Measurements from ENCODE around the gene PTCD3.

Gene PTCD3

DNA sequence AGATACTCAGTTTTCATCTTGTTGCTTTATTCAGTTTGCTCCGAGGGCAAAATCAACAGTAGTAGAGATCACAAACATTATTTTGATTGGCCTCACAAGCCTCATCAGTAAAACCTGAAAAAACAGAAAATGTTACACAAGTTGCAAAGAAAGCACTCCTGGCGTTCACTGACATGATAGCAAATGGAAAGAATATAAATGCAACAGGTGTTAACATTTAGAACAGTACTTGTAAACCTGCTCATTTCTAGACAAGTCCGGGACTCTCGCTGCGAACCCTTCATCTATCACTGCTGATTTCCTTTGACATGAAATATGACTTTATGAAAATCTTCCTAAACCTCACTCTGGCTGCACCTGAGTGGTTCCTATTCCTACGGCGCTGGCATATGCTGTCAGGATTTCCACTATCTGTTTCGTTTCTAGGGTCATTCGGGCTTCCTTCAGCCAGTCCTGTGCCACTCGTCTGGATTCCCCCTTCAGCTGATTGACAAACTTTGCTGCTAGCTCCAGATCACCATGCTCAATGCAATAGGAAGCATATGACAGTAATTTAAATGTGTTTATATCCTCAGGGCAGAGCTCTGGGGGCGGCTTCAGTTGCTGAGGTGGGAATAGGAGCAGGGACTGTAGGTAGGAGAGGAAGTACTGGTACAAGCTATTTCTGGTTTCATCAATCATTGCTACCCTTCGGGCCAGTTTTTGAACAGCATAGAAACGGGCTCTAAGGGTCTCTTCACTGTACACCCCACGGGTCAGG, 38.1 kb downstream of the PTCD3 start:
- DNase-seq (ENCODE audit: low read depth): no peak

DNA sequence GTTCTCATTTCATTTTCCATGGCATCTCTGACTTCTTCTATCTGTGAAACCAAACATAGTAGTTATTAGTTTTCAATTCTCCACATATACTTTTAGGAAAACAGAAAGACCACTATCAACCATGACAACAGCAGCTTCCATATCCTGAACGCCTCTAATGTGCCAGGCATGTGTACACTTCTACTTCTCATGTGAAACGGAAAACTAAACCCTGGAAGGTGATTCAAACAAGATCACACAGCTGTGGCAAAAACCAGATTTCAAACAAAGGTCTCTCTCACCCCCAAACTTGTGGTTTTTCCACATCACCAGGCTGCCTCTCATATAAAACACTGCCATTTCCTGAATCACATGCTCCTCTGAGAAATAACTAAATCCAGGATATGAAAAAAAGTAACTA, 41.8 kb downstream of the PTCD3 start:
- no peak for DNase-seq (ENCODE audit: low read depth)

DNA sequence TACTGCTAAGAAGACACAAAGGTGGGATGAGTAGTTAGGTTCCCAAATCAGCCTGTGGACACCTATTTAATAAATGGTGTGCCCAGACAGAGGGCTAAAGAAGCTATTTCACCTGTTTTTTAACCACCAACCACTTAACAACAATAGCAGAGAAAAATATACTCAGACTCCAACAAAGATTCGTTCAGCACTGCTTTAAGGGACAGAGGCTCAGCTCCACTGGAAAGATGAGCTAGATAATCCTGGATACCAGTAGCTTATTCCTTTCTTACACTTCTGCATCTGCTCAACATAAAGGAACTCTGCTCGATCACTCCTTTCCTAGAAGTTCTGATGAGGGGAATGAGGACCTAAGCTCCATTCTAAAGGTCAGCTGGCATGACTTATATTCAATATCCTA, 44.5 kb downstream of the PTCD3 start:
- no peak for DNase-seq (ENCODE audit: low read depth)

DNA sequence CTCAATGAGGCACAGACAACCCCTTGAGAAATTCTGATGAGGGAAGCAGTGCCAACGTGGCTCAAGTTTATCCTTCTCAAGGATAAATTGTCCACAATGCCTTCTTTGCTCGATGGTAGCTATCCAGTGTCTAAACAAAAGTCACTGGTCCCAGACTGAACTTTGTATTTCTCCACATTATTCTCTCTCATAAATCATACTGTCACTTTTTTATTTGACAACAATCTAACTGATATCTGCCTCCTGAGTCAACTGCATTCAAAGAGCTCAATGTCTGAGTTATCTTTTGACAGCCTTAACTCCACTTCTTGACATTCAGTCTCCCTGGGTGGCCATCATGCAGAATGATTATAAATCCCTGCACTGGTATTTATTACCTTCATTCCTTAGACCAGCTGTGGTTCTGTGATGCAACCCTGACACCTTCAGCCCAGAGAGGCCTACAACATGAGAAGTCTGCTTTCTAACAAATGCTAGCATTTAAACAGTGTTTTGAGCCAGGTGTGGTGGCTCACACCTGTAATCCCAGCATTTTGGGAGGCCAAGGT, 51.0 kb downstream of the PTCD3 start:
- DNase-seq (ENCODE audit: low read depth): no peak

DNA sequence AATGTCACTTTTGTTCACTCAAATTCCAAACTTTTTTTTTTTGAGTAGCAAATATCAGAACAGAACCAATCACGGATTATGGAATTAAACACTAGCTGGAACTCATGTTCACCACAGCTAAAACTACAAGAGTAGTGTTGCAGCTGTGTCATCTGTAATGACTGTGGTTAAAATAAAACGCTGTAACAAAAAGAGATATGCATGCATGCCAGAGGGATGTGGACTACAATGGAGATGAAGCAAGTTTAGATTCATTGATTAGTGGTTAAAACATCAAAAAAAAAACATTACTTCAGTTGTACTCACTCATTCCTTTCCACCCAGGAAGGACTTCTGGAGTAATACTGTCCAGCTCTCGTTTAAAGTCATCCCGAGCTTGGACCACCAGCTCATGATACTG, 52.3 kb downstream of the PTCD3 start:
- no peak for DNase-seq (ENCODE audit: low read depth)

DNA sequence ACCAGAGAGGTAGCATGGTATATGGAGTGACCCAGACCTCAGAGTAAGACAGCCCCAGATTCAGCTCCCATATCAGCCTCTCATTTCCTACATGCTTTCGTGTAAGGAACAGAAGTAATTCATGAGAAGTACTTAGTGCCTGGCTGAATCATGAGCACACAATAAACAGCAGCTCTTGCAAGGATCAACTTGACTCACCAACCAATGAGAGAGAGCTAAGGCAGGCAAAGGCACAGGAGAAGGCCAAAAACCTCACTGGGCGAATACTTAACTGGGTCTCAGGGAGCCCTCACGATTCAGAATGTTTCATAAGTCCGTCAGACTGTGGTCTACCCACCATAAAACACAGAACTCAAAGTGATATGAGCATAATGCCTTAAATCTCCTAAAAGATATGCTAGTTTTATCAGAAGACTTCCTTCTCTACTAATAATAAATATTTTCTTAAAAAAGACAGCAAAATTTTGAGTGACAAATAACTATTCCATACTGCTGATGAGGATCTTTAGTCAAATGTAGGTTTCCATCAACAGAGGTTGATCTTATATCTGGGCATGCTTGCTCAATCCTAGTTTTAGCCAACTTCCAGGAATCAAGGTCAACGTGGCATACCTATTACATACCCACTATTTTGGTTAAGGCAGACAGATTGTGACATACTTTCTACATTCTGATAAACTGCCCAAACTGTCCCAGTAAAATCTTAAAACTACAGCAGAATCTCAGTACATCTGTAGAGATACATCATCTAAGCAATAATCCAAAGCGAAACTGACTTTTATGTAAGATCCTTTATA, 54.3 kb downstream of the PTCD3 start:
- no peak for DNase-seq (ENCODE audit: low read depth)

DNA sequence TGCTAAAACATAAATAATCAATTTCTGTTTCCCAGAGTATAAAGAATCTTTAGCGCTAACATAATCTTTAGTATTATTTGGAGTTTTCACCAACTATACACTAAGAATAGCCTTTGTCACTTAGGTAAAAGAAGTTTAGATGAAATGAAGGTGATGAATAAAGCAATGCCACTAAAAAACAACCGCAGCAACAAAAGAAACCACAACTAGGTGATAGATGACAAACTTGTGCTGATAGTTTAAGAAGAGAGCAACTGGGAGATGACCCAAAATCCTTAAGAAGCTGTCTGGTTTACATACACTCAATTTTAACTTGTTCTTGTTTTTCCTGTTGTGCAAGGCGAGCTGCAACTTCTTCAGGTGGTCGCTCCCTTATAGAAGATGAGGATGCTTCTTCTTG, 64.4 kb downstream of the PTCD3 start:
- no peak for DNase-seq (ENCODE audit: low read depth)

DNA sequence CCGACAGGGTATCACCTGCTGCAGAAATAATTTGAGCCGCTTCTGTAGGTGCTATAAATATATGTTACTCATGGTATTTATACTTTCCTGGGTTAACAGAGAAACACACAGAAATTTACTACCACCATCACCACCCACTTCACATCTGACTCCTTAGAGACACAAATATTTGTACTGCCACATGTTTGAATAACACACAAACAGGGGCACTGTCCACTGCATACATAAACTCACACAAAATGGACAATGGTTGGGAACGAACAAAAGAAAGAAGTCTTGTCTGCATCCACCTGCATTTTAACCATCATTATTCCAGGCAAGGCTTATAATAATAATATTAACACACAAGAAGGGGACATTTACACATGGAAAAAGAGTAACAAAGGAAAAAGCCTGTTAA, 65.3 kb downstream of the PTCD3 start:
- no peak for DNase-seq (ENCODE audit: low read depth)

DNA sequence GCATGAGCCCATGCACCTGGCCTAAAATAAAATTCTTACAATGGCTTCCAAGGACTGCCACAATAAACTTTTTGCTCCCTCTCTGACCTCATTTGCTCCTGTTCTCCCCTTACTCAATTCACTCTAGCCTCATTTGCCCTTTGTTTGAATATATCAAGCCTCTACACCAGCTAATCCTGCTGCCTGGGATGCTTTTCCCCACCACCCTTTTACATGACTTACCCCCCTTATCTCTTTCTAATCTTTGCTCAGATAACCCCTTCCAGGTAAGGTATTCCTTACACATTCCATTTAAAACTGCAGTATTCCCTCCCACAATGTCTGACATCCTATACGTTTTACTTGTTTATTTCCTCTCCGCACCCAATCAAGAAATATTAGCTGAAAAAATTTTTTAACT, 66.6 kb downstream of the PTCD3 start:
- DNase-seq (ENCODE audit: low read depth): no peak

DNA sequence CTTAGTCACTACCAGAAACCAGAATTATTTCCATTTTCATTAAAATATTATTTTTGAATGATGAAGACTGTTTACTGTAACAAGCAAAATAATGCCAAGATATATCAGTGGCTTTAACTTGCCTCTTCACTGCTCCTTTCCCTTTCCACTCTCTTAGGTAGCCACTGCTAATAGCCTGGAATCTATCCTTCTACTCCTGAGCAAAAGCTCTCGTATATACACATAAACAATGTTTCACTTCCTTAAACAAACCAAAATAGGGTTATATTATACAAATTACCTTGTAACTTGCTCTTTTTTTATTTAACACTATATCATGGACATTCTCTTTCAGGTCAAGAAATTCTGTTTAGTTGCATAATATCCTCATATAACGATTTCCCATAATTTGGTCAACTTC, 68.4 kb downstream of the PTCD3 start:
- no peak for DNase-seq (ENCODE audit: low read depth)

DNA sequence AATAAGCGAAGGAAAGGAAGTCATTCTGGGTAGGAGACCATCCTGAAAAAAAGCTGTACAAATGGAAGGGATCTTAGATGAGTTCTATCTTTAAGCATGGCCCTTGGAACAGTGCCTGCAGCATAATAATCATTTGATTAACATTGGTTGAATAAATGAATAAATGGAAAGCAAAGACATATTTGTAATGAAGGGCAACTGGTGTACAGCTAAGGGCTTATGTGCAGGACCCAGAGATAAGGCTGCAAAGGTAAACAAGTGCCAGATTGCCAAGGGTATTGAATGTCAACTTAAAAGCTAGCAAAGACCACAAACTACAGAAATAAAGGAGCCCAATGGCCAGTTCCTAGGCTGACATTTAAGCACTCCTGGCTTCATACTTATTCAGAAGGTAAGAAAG, 69.8 kb downstream of the PTCD3 start:
- DNase-seq (ENCODE audit: low read depth): no peak

DNA sequence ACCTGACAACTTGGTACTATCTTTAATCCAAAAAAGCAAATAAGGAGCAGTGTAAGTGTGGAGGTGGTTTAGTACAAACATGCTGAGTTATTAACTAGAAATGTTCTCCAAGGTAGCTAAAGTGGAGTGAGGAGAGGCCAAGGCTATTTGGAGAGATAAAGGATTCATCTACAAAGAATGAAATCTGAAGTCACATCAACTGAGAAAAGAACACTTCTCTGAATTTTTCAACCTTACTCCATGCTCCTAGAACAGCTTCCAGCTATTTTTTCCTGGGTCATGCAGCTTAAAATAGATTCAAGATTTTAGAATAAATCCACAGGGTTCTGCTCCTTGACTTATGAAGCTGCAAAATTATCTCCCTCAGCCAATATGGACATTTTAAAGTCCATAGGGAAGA, 70.6 kb downstream of the PTCD3 start:
- no peak for DNase-seq (ENCODE audit: low read depth)

DNA sequence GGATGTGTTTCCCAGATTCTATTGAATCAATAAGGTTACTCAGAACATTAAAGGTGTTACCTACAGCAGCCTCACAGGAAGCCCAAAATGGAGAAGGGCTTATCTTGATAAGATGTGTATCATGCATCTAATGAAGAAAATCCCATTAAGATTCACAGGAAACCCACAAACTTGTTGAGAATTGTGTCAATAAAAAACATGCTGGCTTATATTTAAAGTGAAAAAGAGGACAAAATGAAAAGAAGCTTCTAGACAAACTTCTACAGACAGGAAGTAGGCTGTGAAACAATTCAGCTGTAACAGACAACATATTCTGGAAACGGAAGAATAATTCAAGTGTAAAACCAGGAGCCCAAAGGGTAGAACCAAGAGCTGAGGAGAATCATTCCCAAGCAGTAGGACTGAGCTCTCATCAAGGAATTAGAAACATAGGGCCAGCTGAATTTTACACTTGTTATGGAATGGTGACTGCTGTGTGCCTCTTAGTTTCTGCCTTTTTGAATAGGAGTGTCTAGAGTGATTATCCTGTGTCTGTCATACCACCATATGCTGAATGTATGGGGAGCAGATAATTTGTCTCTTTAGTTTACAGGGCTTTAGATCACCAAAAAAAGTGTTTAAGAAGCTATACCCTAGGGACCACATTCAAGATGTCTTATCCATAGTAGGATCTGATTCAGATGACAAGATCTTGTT, 79.6 kb downstream of the PTCD3 start:
- DNase-seq (ENCODE audit: low read depth): no peak

DNA sequence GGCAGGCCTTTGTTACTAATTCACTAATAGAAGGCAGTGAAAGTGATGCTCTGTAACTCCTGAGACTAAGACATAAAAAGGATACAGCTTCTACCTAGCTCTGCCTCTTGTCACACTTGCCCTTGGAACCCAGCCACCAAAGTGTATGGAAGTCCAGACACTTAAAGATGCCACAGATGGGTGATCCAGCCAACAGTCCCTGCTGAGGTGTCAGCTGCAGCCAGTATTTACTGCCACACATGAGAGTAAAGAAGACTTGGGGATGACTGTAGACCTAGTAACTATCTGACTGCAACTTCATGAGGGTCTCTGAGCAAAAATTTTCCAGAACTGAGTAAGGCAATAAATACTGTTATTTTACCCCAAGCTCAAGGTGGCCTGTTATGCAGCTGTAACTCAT, 80.4 kb downstream of the PTCD3 start:
- no peak for DNase-seq (ENCODE audit: low read depth)

DNA sequence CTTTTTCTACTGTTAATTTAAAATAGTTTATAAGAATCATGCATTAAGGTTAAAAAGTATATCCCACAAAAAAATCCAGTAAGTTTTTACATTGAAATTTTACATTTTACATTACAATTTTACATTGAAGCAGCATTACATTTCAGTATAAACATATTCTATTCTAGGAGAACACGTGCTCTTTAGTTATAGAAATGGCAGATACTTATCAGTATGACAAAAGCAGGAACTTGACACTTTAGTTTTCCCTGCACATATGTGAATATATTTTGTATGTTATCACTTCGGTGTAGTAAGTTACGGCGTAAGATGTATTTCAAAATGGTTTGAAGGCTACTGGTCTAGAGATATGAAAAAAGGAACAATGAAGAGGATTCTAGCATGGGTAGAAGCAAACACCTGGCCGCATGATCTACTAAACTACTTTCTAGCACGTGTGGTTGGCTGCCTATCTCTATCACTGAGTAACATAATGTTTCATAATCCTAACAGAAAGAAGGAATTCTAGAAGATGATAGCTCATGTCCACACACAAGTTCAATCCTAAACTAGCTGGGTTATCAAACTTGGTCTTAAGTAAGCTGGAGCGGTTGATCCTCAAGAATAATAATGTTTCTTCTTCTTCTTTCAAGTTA, 83.9 kb downstream of the PTCD3 start:
- DNase-seq (ENCODE audit: low read depth): no peak
